H9 (cell line): ENCODE results near the gene IQSEC1. TPM values are rescaled to one million over a fixed set of nuclear protein-coding genes. Genes with fewer than 3 reads are reported as not detected.

Experiments
- DNase-seq: peaks from one replicate; pipeline ENCODE4 v3.0.0-alpha.2; 2017
- H2AFZ ChIP-seq: one replicate; pipeline ENCODE4 v1.6.1; 2013; ENCODE audit warnings: mild to moderate bottlenecking, low read length, control low read depth, moderate library complexity
- H2AK5ac ChIP-seq: 2 replicates; pipeline ENCODE4 v1.6.1; 2013; ENCODE audit warnings: low read length, control low read depth, mixed read lengths; ENCODE audit not compliant: insufficient read length
- H2BK120ac ChIP-seq: one replicate; pipeline ENCODE4 v1.6.1; 2013; ENCODE audit warnings: low read depth, mild to moderate bottlenecking, low read length, control low read depth, inconsistent platforms; ENCODE audit not compliant: poor library complexity, severe bottlenecking
- H2BK12ac ChIP-seq: 2 replicates; pipeline ENCODE4 v1.6.1; 2013; ENCODE audit warnings: low read length, control low read depth, mixed read lengths, low read depth; ENCODE audit not compliant: insufficient read length
- H2BK15ac ChIP-seq: 2 replicates; pipeline ENCODE4 v1.6.1; 2013; ENCODE audit warnings: low read depth, low read length, control low read depth
- H2BK20ac ChIP-seq: one replicate; pipeline ENCODE4 v1.6.1; 2013; ENCODE audit warnings: low read depth, mild to moderate bottlenecking, low read length, control low read depth, inconsistent platforms; ENCODE audit not compliant: poor library complexity, severe bottlenecking
- H2BK5ac ChIP-seq: 2 replicates; pipeline ENCODE4 v1.6.1; 2013; ENCODE audit warnings: low read length, control low read depth, mixed read lengths; ENCODE audit not compliant: insufficient read length
- H3K14ac ChIP-seq: 2 replicates; pipeline ENCODE4 v1.6.1; 2013; ENCODE audit warnings: low read length, control low read depth; ENCODE audit not compliant: insufficient read depth
- H3K18ac ChIP-seq: 2 replicates; pipeline ENCODE4 v1.6.1; 2013; ENCODE audit warnings: low read depth, mild to moderate bottlenecking, mixed read lengths, low read length, control low read depth; ENCODE audit not compliant: insufficient read length
- H3K23ac ChIP-seq: 2 replicates; pipeline ENCODE4 v1.6.1; 2013; ENCODE audit warnings: low read length, control low read depth, mixed read lengths, low read depth; ENCODE audit not compliant: insufficient read length
- H3K23me2 ChIP-seq: 2 replicates; pipeline ENCODE4 v1.6.1; 2013; ENCODE audit warnings: low read depth, mild to moderate bottlenecking, mixed read lengths, low read length, control low read depth; ENCODE audit not compliant: insufficient read length, poor library complexity, severe bottlenecking
- H3K27ac ChIP-seq: 2 replicates; pipeline ENCODE4 v1.5.1; 2013; ENCODE audit warnings: low read length, control low read depth, mixed read lengths, low read depth; ENCODE audit not compliant: insufficient read length
- H3K27me3 ChIP-seq: 2 replicates; pipeline ENCODE4 v1.6.1; 2013; ENCODE audit warnings: low read length, control low read depth, inconsistent platforms; ENCODE audit not compliant: insufficient read depth
- H3K4ac ChIP-seq: 2 replicates; pipeline ENCODE4 v1.6.1; 2013; ENCODE audit warnings: low read depth, mild to moderate bottlenecking, control low read depth, inconsistent platforms, low read length, moderate library complexity
- H3K4me1 ChIP-seq: 2 replicates; pipeline ENCODE4 v1.6.1; 2013; ENCODE audit warnings: low read length, control low read depth, inconsistent platforms; ENCODE audit not compliant: insufficient read depth
- H3K4me2 ChIP-seq: 2 replicates; pipeline ENCODE4 v1.6.1; 2013; ENCODE audit warnings: low read length, control low read depth, mixed read lengths; ENCODE audit not compliant: insufficient read length, insufficient read depth
- H3K56ac ChIP-seq: 2 replicates; pipeline ENCODE4 v1.6.1; 2013; ENCODE audit warnings: low read depth, mild to moderate bottlenecking, mixed read lengths, low read length, control low read depth; ENCODE audit not compliant: insufficient read length
- H3K79me1 ChIP-seq: 2 replicates; pipeline ENCODE4 v1.6.1; 2013; ENCODE audit warnings: low read depth, mild to moderate bottlenecking, moderate library complexity, low read length, control low read depth, inconsistent platforms; ENCODE audit not compliant: insufficient read depth, poor library complexity, severe bottlenecking
- H3K79me2 ChIP-seq: 2 replicates; pipeline ENCODE4 v1.6.1; 2013; ENCODE audit warnings: low read length, control low read depth, inconsistent platforms; ENCODE audit not compliant: insufficient read depth
- H3K9ac ChIP-seq: 2 replicates; pipeline ENCODE4 v1.6.1; 2013; ENCODE audit warnings: low read length, control low read depth, mixed read lengths; ENCODE audit not compliant: insufficient read length; ENCODE audit errors: extremely low read depth
- H3K9me3 ChIP-seq: one replicate; pipeline ENCODE4 v1.6.1; 2013; ENCODE audit warnings: low read depth, low read length, inconsistent platforms; ENCODE audit not compliant: control insufficient read depth
- H3T11ph ChIP-seq: one replicate; pipeline ENCODE4 v1.6.1; 2013; ENCODE audit warnings: mild to moderate bottlenecking, low read length, control low read depth, inconsistent platforms
- H4K20me1 ChIP-seq: one replicate; pipeline ENCODE4 v1.6.1; 2013; ENCODE audit not compliant: control insufficient read depth, insufficient read length, insufficient read depth
- H4K5ac ChIP-seq: 2 replicates; pipeline ENCODE4 v1.6.1; 2013; ENCODE audit warnings: low read depth, mild to moderate bottlenecking, mixed read lengths, low read length, control low read depth; ENCODE audit not compliant: insufficient read length
- H4K8ac ChIP-seq: replicated peaks from 2 replicates; pipeline ENCODE4 v1.6.1; 2013; ENCODE audit warnings: low read length, control low read depth, mixed read lengths, low read depth; ENCODE audit not compliant: insufficient read length
- H4K91ac ChIP-seq: 2 replicates; pipeline ENCODE4 v1.6.1; 2013; ENCODE audit warnings: low read depth, mild to moderate bottlenecking, moderate library complexity, mixed read lengths, low read length, control low read depth; ENCODE audit not compliant: insufficient read length
- H3K27ac Mint-ChIP-seq, 3 experiments: 2 replicates in 2 of 3; 3 replicates in 1 of 3; pipeline ENCODE4 v1.8.0; 2020 to 2021; ENCODE audit warnings: mixed read lengths in 3 of 3, mild to moderate bottlenecking in 1 of 3, moderate library complexity in 1 of 3
- H3K27me3 Mint-ChIP-seq: 2 replicates; pipeline ENCODE4 v1.8.0; 2021; ENCODE audit warnings: low read depth, mild to moderate bottlenecking, moderate library complexity, mixed read lengths
- H3K36me3 Mint-ChIP-seq, 3 experiments: 2 replicates in 2 of 3; 3 replicates in 1 of 3; pipeline ENCODE4 v1.8.0; 2020 to 2021; ENCODE audit warnings: low read depth in 3 of 3, mixed read lengths in 3 of 3; ENCODE audit not compliant: insufficient read depth in 1 of 3
- H3K4me1 Mint-ChIP-seq, 2 experiments: 2 replicates each; pipeline ENCODE4 v1.8.0; 2020; ENCODE audit warnings: mixed read lengths in 2 of 2
- H3K4me3 Mint-ChIP-seq, 2 experiments: 2 replicates in 1 of 2; 3 replicates in 1 of 2; pipeline ENCODE4 v1.8.0; 2020 to 2021; ENCODE audit warnings: mild to moderate bottlenecking in 2 of 2, mixed read lengths in 2 of 2, moderate library complexity in 1 of 2
- H3K9me3 Mint-ChIP-seq, 2 experiments: 2 replicates in 1 of 2; 3 replicates in 1 of 2; pipeline ENCODE4 v1.8.0; 2020; ENCODE audit warnings: mild to moderate bottlenecking in 2 of 2, mixed read lengths in 2 of 2, moderate library complexity in 1 of 2
- WGBS: extraction: QIAGEN DNeasy Blood & Tissue Kit; methylation state at CpG from one replicate; pipeline ENCODE4 v1.1.7; 2013; ENCODE audit warnings: missing lambda C conversion rate, low lambda C conversion rate, mixed read lengths; ENCODE audit not compliant: insufficient read length; ENCODE audit errors: extremely low coverage; 5-methylcytosine and 5-hydroxymethylcytosine counted together
- total RNA-seq: library from RNA; stranded (reverse); gene quantifications from 2 replicates; pipeline ENCODE4 v1.2.1, GENCODE V29; 2021
- TF ChIP-seq, protein P1 (sequence below): fragments of 200-600 bp; sonication (generic); conservative IDR thresholded peaks from 3 replicates; pipeline ENCODE4 v1.8.0; 2021; ENCODE audit warnings: antibody characterized with exemption, mild to moderate bottlenecking

The IQSEC1 gene
- total RNA-seq, 1 experiment from 2014 or later, result 19.1 TPM

DNA sequence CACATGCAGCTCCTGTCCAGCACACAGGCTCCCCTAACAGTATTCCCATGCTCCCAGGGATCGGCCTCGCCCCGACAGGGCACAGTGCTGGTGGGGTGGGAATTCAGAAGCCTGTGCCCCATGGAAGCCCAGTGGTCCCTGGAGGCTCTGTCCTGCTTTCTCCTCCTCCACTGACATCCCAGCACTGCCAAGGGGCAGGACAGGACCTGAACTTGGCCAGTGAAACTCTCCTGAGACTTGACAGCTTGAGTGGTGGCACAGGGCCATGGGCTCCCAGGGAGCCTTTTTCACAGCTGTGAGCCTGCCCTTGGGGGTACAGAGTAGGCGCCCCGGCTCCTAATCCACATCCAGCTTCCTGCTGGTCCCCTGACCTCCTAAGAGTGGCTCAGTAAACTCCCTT, 38.4 kb downstream of the IQSEC1 start:
- H3K27me3 ChIP-seq, result no peaks in the 10 kb centered on the region
- WGBS, result no CpG with 5 or more reads among the region's 5 CpGs

More for the DNA sequence above, 38.4 kb downstream of the IQSEC1 start:
- no peak for DNase-seq
- Mint-ChIP-seq H3K36me3 (no peaks in the 10 kb centered on the region), H3K4me3 (no peak overlapping the region), H3K27ac (no peak overlapping the region; a peak in 2 of 7 replicates), H3K9me3 (no peaks in the 10 kb centered on the region), H3K27me3 (no peaks in the 10 kb centered on the region; the same call in 1 of the 2 replicates), H3K4me1 (peaks cover 13 to 21% of the 10 kb centered on the region in 2 experiments)
- no peaks in the 10 kb centered on the region for H4K20me1 ChIP-seq
- H2BK5ac ChIP-seq, result no peak overlapping the region
- H3K79me2 ChIP-seq, result no peaks in the 10 kb centered on the region
- no peak overlapping the region for H3K9ac ChIP-seq
- H3K14ac ChIP-seq, result no peak overlapping the region
- H3K23me2 ChIP-seq, result no peaks in the 10 kb centered on the region
- H3K56ac ChIP-seq, result no peak overlapping the region
- TF ChIP-seq, protein P1, sequence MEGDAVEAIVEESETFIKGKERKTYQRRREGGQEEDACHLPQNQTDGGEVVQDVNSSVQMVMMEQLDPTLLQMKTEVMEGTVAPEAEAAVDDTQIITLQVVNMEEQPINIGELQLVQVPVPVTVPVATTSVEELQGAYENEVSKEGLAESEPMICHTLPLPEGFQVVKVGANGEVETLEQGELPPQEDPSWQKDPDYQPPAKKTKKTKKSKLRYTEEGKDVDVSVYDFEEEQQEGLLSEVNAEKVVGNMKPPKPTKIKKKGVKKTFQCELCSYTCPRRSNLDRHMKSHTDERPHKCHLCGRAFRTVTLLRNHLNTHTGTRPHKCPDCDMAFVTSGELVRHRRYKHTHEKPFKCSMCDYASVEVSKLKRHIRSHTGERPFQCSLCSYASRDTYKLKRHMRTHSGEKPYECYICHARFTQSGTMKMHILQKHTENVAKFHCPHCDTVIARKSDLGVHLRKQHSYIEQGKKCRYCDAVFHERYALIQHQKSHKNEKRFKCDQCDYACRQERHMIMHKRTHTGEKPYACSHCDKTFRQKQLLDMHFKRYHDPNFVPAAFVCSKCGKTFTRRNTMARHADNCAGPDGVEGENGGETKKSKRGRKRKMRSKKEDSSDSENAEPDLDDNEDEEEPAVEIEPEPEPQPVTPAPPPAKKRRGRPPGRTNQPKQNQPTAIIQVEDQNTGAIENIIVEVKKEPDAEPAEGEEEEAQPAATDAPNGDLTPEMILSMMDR, result no peak
- H4K8ac ChIP-seq, result no peak overlapping the region
- no peak overlapping the region for H3K23ac ChIP-seq
- no peak overlapping the region for H2AFZ ChIP-seq
- no peak overlapping the region for H2BK20ac ChIP-seq
- peaks cover 3% of the 10 kb centered on the region; the same call in 1 of the 2 replicates for H3K4me1 ChIP-seq
- H2AK5ac ChIP-seq, result no peak overlapping the region
- H2BK120ac ChIP-seq, result no peak overlapping the region
- no peak overlapping the region for H4K5ac ChIP-seq
- H2BK12ac ChIP-seq, result no peak overlapping the region
- no peaks in the 10 kb centered on the region for H3K9me3 ChIP-seq
- H3K4ac ChIP-seq, result no peak overlapping the region
- no peak overlapping the region for H4K91ac ChIP-seq
- no peak overlapping the region for H3K18ac ChIP-seq
- H3K27ac ChIP-seq, result no peak overlapping the region
- H3K4me2 ChIP-seq, result no peak overlapping the region
- H3K79me1 ChIP-seq, result no peaks in the 10 kb centered on the region
- no peak overlapping the region for H3T11ph ChIP-seq
- no peak overlapping the region for H2BK15ac ChIP-seq
